Stimulated activated CD8-positive, alpha-beta memory T cell treated with anti-CD3 and anti-CD28 coated beads, Interleukin-15, amount 100 ng/mL, for 48 hours (primary cell): ENCODE results near the gene CPSF4.

ENCODE experiments used
- DNase-seq, 2 donors: peaks; one replicate each; pipeline ENCODE4 v3.0.0-alpha.2; 2020; ENCODE audit warnings: low read depth in 2 of 2

The CPSF4 gene

DNA sequence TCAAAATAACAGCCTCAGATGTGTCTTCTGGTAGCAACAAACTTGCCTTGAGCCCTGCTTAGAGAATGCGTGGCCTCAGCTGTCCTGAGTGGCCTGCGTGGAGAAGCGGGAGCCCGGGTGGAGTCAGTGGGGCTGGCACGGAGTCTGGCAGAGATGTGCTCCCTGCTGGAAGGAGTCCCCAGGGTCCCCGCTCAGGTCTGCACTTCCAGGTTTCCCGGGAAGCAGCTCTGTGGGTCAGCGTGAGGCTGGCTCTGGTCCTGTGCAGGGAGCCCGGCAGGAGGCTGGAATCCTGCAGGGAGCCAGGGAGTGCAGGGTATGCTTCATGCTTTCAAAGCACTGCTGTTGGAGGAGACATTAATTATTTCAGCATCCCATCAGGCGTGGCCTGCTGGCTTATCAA is 10.1 kb downstream of the CPSF4 start:
- no peak for DNase-seq

DNA sequence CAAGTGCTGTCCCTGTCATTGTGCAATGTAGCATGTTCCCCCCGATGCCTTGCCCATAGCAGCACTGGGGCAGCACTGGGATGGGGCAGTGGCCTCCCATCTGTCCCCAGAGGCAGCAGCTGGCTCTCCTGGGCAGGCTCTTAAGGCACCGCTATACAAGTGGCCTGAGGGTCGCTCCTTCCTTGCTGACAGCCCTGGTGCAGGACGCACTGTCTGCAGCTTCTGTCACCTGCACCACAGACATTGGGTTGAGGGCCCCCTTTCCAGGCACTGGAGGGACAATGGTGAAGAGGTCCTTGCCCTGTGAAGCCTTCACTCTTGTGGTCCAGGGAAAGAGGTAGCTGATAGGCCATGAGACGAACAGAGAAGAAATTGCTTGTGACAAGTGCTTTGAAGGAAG is 10.6 kb downstream of the CPSF4 start:
- no peak for DNase-seq

DNA sequence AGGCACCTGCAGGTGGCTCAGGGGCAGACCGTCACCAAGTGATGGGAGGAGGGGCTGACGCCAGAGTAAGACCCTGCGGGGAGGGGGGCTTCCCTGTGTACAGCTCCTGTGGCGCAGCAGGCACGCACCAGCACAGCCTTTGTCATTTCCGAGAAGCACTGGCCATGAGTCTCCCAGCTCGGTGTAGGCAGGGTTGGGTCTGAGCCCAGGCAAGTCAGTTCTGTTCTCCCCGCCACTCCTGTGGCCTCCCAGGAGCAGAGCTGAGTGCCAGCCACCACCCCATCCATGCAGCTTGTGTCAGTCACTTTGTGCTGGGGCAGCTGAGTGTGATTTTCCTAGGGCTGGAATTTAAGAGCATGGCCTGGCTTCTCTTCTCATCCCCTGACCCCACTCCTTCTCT is 13.2 kb downstream of the CPSF4 start:
- no peak for DNase-seq

DNA sequence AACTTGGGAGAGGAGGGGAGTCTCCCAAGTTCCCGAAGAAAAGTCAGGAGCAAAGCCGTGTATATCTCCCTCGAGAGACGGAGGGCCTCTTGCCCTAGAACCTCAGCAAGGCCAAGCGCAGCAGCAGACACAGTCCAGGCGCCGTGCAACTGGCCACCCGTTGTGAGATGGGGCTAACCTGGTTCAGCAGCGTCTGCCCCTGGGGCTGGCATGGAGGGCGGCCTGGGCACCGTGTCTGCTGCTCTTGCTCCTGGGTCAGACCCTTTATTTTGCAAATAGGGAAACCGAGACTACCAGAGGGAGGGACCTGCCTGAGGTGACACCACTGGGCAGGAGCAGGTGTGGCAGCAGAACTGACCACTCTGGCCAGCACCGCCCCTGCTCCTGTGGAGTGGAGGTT is 13.8 kb downstream of the CPSF4 start:
- no peak for DNase-seq

DNA sequence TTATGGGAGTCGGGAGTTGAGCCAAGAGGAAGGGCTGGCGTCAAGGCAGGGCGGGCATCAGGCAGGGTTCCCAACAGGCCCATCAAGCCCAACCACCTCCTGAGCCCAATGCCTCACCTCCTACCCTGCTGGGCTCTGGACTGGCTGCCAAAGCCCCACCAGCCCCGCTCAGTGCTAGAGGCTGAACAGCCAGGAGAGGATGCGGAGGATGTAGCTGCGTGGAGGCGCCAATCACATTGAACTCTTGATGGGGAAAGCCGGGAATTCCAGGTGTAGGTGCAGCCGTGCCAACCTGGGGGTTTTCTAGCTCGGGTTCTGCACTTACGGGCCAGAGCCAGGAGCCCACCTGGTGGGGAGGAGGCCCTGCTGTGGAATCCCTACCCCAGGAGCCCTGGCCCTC is 14.4 kb downstream of the CPSF4 start:
- no peak for DNase-seq

DNA sequence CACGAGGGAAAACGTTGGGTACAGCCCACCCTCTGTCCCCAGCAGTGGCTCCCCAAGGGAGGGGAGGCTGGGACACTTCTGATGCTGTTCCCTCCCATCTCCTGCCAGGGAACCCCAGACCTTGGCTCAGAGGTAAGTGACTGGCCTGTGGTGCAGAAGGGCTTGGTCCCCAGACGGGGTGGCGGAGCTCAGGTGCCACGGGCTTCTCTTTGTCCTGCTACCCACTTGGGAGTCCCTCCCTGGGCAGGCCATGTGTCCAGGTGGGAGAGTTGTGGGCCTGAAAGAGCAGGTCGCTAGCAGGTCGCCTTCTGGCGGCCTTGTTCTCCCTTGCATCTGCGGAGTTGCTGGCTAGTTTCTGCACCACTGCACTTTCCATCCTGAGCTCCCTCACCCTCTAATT is 17.1 kb downstream of the CPSF4 start:
- DNase-seq = no peak

DNA sequence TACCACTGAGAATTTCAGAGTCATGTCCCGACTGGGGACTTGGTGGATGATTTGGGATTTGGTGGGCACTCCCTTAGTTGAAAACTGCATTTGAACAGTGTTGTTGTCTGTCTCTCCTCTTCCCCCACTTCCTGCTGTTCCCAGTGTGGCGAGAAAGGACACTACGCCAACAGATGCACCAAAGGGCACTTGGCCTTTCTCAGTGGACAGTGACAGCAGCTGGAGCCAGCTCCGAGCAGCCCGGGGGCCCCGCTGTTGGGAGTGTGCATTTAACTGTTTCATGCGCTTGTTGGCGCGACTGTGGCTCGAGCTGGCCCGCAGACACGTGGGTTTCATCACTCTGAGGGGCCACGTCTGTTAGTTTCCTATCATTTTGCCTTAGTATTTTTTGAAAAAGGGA is 17.5 kb downstream of the CPSF4 start:
- no peak for DNase-seq

DNA sequence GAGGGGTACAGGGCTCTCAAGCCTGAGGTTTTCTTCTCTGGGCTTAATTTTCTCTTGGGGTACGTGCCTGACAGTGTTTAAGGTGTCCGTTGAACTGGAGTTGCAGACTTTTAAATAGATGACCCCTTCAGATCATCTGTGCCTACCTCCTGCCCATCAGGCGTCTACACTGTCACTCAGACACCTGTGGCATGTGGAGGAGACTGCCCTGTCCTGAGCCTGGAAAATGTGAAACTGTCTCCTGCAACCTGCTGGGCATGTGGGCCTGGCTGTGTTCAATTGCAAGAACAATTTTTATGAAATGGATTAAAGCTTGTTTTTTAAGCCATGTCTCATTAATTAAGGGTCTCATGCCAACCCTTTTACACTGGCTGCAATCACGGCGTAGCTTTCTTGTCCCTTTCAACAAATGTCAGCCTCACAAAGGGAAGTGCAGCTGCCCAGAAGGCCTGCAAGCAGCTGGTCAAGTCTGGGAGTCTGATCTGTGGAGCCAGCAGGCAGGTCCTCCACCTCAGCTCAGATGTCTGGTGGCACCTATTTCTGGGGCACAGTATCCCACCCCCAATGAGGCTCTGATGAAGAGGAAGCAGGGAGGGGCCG is 18.4 kb downstream of the CPSF4 start:
- no peak for DNase-seq

DNA sequence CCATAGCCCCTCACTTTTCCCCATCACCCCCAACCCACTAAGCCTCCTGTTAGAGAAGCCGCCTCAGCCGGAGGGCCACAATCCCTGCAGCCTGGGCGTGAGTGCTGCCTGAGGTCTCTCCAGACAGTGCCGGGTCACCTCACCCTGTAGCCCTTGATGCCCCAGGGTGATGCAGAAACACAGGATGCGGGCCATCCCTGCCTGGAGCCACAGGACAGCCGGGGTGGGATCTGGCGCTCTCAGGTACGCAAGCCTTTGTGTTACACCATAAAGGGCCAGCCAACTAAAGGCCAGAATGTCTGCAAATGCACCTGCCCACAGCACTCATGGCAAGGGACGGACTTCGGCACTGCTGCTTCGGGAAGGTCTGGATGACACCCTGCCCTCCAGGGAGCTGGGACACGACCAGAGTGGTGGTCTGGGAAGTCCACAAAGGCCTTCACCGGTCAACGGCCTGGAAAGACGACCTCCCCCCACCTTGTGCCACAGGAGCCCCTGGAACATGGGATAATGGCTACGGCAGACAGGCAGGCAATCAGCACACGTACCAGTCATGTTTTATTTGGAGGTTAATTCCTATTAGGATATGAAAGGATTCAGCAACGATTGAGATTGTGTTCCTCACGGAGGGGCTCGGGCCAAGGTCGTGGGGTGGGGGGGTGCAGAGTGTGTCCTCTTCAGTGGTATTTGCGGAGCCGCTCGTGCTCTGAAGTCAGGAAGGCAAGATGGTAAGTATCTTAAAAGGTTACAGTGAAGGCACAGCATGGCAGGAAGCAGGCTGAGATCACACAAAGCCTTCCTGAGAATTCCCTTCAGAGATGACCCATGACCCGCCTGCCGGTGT is 19.1 kb downstream of the CPSF4 start:
- DNase-seq = no peak

DNA sequence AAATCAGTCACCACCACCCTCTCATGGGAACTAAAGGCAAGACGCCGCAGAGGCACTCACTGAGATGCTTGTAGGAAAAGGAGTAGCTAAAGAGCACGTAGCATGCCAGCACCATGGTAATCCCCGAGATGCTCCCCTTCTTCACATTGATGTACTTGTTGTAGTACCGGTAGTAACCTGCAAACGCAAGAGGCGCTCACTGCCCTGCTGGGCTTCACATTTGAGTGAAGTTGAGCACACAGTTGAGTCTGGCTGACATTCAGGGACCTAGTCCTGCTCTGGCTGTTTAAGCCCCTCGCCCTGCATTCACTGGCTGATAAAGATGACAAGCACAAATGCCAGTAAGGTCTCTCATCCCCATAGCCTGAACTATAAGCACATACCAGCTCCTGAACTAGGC is 20.3 kb downstream of the CPSF4 start:
- DNase-seq = no peak

DNA sequence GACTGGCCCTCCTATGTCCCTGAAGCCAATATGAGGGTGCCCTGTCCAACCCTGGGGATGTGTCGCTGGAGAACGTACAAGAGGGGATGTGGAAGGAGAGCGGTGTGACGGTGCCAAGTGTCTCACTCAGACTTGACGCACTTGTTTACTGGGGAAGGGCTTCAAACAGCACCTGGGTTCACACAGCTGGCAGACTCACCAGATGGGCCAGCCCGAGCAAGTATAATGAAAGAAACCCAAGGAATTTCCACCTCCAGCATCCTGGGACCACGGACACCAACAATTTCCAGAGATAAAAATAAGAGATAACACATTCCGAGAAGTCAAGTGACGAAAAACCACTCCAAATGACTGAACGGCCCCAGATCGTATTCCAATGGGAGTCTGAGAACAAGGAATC is 21.9 kb downstream of the CPSF4 start:
- no peak for DNase-seq

DNA sequence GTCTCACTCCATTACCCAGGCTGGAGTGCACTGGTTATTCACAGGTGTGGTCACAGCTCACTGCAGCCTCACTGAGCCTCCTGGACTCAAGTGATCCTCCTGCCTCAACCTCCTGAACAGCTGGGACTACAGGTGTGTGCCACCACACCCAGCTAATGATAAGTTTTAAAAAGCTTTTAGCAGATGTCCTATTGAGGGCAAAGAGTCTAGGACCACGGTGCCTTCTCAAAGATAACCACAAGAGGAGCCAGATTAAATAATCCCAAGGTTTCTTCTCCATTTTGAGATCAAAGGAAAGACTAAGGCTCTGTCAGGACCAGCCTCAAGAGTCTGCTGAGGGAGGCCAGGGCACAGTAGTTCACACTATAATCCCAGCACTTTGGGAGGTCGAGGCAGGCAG is 22.5 kb downstream of the CPSF4 start:
- no peak for DNase-seq

DNA sequence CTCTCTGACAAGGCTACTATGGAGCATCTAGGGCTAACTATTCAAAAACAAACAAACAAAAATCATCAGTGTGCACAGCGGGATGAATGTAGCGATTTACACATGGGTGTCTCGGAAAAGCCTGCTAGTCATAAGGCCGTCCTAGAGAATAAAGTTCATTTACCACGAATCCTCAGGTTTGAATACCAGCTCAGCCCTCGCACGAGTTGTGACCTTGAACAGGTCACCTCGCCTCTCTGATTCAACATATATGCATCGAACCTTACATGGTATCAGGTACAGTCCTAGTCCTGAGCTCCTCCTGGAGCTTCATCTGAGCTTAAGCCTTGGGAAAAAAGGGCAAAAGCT is 26.7 kb downstream of the CPSF4 start:
- no peak for DNase-seq

DNA sequence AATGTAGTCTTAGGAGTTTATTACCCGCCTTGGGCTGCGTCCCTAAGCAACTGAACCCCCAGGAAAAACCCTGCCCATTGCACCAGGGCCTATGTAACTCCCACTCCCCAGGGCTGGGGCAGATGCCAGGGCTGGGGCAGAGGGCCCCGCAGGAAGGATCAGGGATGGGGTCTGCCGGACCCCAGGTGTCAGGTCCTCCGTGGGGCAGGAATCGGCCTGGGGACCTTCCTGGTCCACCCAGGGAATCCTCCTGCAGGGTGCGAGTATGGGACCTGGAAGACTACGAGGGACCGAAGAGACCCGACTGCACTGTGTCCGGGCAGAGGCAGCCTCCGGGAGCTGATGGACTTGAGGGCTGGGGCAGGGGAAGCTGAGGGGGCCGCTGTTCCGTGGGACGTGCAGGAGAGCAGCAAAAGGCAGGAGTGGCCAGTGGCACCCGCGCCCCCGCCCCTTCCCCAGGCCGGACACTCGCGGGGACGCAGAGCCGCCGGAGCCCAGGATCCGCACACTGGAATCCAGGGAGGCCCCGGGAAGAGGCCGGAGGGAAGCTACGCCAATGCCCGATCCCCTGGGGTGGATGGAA is 29.7 kb downstream of the CPSF4 start:
- no peak for DNase-seq

DNA sequence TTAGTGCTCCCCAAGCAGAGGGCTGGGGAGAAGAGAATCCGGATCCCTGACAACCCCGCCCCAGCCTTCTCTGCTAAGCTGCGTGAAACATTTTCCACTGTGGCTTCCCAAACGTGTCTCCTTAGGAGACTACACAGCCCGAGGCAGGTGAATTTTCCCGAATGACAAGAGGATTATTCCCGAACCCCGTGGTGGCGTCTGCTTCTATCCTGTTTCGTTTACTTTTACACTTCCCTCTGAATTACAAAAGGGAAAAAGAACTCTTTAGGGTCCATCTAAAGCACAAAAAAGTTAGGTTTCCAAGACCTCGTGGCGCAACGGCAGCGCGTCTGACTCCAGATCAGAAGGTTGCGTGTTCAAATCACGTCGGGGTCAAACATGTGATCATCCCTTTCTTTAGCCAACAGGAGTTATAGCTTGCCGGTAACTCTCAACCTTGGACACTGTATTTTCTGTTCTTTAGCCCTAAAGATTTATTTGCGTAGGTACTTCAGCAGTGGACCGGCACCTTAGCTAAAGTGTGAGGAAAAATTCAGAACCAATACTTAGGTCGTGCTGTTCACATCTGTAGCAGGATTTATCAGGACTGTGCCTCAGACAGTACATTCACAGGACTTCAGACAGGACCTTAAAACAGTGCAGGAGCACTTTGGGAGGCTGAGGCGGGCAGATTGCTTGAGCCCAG is 30.8 kb downstream of the CPSF4 start:
- no peak for DNase-seq

DNA sequence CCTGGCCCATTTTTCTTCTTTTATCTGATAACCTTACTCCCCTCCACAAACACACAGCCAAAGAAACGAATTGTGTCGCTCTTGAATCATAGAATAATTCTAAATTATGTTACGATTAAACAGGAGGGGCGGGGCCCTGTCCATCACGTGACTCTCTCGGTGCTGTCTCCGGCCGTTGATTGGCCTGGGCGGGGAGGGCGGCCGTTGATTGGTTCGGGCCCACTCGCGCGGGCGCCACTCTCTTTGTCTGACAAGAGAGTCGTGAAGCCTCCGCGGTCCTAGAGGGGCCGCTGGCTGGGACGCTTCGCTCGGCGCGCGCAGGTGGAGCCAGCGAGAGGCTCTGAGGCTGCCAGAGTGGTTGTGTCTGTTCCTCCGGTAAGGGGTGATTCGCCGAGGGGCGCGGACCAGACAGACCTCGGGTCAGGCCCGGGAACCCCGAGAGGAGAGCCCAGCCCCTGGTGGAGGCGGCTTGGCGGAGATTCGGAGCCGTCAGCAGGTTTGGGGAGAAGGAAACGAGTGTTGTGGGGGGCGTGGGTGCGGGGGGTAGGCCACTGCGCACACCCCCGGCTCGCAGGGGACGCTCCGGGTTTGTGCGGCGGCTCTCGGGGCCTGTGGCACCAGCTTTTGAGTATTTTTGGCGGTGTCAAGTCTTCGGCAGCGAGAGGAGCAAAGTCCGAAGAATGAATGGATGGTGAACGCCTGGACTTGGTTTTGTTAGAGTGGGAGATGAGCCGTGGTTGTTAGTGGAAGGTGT is 34.0 kb downstream of the CPSF4 start, which contains the start of gene ZNF789:
Gene ZNF789, plus strand, starts transcription at position 330 of the 754 bp plus-strand sequence. CDS start 3,567 bp downstream, outside the sequence.
- peak; percentile 97 for DNase-seq

DNA sequence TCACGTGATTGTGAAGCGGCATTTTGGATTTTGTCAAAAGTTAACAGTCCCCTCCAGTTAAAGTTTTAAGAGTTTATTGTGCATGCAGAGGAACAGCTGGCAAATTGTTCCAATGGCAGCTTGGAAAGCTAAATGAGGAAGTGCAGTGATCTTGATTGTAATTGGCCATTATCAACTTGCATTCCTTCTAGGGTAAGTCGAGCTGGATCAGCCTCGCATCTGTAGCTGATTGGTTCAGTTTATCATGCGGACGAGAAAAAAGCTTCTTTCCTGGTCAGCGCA is 34.5 kb downstream of the CPSF4 start:
- DNase-seq = no peak

DNA sequence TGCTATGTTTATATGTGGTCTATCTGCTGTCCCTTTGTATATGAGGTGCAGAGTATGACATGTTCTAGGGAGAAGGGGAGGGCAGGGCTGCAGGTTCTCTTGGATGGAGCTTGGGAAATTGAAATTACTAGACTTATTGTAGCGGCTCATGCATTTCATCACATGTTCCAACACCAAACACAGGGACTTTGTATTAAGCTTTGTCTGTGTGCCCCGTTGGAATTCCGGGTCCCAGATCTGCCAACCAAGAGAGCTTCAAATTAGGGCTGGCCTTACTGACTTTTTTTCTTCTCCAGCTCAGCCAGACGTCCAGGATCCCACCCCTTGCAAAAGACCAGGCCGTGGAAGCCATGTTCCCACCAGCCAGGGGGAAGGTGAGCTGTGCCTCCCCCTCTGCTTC is 37.4 kb downstream of the CPSF4 start:
- DNase-seq = no peak

DNA sequence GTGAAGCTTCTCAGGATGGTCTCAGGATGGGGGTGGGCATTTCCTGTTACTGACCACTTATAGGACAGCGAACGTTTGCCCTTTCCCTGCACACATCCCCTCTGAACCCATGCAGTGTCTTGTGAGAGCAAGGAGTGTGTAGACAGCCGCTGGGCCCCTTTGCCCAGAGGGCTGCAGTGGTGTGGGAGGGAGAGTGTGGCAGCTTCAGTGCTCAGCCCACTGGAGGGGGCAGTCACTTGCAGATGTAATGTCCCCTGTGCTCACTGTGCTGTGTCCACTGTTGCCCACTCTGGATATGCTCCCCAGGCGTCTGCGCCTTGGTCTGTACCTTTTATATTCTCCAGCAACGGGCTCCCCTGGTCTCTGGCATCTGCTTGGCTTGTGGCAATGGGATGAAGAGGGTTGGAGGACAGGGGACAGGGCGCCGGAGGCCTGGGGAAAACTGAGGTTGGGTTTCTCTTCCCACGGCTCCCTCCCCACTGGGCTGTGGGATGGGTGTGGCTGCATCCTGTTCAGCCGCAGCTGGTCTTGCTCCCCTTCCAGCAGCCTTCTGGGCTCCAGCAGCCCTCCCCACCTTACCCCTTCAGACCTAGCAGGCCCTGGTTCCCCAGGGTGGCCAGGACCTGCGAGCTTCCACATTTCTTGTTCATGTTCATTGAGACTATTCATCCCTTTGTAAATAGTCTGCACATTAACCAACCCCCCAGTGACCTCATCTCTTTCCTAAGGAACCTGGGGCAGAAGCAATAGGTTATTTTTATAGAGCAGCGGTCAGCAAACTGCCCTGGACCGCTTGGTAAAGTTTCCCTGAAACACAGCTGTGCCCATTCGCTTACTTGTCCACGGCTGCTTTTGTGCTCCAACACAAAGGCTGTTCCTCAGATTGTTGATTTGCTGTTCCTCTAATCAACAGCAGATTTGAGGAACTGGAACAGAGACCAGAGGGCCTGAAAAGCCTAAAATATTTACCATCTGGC is 40.0 kb downstream of the CPSF4 start:
- no peak for DNase-seq

DNA sequence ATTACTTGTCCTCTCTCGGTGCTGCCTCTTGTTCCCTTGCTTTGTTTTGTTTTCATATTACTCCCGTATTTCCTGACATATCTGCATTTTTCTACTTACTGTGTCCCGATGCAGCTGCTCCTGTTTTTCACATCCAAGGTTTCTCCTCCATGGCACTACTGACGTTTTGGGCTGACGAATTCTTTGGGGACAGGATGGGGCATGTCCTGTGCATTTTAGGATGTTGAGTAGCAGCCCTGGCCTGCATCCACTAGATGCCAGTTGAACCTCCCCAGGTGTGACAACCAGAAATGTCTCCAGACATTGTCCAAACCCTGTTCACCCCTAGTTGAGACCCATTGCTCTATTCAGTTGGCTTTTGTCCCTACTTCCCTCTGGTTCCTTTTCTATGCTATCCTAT is 46.4 kb downstream of the CPSF4 start:
- DNase-seq = no peak

DNA sequence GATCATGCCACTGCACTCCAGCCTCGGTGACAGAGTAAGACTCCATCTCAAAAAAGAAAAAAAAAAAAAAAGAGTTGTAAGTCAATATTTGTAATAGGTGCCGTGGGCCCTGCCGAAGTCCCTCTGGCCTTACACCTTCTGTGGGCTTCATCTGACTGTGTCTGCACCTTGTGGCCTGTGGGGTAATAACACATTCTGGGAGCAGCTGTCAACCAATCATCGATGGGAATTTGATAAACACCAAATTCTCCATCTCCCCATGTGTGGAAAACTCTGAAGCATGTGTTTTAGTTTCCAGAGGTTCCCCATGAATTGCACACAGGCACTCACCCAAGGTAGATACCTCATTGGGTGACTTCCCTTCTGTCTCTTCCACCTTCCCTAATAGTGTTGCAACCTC is 50.5 kb downstream of the CPSF4 start:
- DNase-seq = no peak
